ENCODE data around the gene GAK.

The GAK gene

DNA sequence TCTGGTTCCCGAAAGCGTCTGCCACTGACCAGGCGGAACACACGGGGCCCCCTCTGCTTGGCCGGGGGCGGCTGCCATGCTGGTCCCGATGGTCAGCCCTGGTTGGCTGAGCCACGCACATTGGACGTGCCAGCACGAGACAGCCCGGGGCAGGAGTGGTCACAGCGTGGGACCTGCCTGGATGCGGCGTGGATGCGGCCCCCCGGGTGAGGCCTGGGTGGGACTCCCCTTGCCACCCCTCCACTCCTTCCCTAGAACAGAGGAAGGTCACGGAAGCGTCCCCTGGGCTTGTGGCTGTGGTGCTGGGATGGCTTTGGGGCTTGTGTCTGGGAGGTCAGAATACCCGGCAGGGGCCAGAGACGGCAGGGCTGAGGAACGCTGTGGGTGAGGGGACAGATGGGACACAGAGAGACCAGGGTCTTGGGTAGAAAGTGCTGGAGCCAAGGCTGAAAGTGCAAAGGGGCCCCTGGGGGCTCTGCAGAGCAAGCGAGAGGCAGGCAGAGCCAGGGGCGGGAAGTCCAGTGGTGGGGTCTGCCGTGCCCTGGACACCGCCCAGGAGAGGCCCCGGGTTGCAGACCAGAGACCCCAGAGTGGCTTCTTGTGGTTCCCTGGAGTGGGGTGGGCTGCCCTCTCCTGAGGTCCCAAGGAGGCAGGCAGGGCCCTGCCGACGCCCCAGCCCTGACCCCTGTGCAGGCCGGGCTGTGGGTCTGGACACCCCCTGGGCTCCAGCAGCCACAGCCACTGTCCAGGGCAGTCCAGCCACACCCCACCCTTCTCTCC lies 97.6 kb downstream of the GAK start:
- in situ Hi-C loops (cut with HindIII; ENCODE audit: low sequenced_read_pairs): no loop called here

- in situ Hi-C loops (cut with HindIII; ENCODE audit: low sequenced_read_pairs): no loop called here
Observed at GRCh38 chr4:833731-834367, 98.3 kb downstream of the GAK start.

DNA sequence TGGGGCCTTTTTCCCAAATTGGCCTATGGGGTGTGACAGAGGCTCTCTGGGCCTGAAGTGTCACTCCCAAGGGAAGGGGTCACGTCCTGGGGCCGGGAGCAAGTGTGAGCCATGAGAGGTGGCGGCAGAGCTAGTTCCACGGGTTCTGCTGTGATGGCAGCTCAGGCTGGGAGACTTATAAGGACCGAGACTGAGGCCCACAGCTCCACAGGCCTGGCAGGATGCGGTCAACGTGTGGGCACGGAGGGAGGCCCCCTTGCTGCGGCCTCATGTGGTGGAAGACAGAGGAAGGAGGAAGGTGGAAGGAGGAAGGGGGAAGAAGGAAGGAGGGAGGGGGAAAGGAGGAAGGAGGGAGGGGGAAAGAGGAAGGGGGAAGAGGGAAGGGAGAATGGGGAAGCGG lies 99.0 kb downstream of the GAK start:
- in situ Hi-C loops (cut with HindIII; ENCODE audit: low sequenced_read_pairs): no loop called here

DNA sequence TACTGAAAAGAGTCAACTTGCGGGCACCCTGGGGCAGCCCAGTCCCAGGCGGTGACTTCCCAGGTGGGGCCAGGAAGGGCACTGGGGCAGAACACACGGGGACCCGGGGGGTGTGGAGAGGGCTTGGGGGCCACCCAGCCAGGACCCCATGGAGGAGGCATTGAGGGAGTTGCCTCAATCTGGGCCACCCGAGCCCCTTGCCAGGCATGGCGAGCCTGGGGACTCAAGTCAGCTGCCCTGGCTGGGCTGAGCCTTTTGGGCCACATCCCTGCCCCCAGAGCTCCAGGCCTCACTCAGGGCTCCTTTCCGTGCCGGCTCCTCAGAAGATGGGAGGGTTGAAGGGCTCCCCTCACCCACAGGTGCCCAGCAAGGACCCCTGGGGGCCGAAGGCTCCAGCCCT lies 99.6 kb downstream of the GAK start:
- in situ Hi-C loops (cut with HindIII; ENCODE audit: low sequenced_read_pairs): no loop called here

- in situ Hi-C loops (cut with HindIII; ENCODE audit: low sequenced_read_pairs): no loop called here
Observed at GRCh38 chr4:832108-832507, 100.0 kb downstream of the GAK start.

GRCh38 chr4:831483-831805 lies 100.7 kb downstream of the GAK start:
- in situ Hi-C loops (cut with HindIII; ENCODE audit: low sequenced_read_pairs): no loop called here

- in situ Hi-C loops (cut with HindIII; ENCODE audit: low sequenced_read_pairs): no loop called here
Observed at GRCh38 chr4:830601-831482, 101.3 kb downstream of the GAK start.

- in situ Hi-C loops (cut with HindIII; ENCODE audit: low sequenced_read_pairs): no loop called here
Observed at GRCh38 chr4:829761-830600, 102.1 kb downstream of the GAK start.

DNA sequence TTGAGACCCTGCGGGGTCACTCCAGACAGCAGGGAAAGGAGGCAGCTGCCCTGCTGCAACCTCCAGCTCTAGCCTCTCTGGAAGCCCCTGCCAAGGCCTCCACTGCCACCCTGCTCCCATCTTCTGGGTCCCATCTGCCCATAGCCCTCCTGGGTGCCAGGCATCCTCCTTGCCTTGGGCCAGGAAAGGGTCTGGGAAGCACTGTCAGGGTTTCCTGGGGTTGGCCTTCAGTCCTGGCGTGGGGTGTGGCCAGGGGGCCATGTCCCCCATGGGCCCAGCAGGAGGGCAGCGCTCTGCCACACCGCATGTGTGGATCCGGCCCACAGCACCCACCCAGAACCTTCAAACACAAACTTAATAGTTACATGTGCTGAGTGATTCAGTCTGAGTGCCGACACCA lies 102.8 kb downstream of the GAK start:
- in situ Hi-C loops (cut with HindIII; ENCODE audit: low sequenced_read_pairs): no loop called here

- in situ Hi-C loops (cut with HindIII; ENCODE audit: low sequenced_read_pairs): no loop called here
Observed at GRCh38 chr4:828641-829271, 103.4 kb downstream of the GAK start.

- in situ Hi-C loops (cut with HindIII; ENCODE audit: low sequenced_read_pairs): no loop called here
Observed at GRCh38 chr4:827209-828081, 104.7 kb downstream of the GAK start.

GRCh38 chr4:826508-827208 lies 105.5 kb downstream of the GAK start:
- in situ Hi-C loops (cut with HindIII; ENCODE audit: low sequenced_read_pairs): no loop called here

- in situ Hi-C loops (cut with HindIII; ENCODE audit: low sequenced_read_pairs): no loop called here
Observed at GRCh38 chr4:825971-826330, 106.2 kb downstream of the GAK start, which contains the start of gene CPLX1. Gene CPLX1, minus strand, starts transcription at chr4:826129. Its CDS starts 1,607 bp downstream, at chr4:824522.

DNA sequence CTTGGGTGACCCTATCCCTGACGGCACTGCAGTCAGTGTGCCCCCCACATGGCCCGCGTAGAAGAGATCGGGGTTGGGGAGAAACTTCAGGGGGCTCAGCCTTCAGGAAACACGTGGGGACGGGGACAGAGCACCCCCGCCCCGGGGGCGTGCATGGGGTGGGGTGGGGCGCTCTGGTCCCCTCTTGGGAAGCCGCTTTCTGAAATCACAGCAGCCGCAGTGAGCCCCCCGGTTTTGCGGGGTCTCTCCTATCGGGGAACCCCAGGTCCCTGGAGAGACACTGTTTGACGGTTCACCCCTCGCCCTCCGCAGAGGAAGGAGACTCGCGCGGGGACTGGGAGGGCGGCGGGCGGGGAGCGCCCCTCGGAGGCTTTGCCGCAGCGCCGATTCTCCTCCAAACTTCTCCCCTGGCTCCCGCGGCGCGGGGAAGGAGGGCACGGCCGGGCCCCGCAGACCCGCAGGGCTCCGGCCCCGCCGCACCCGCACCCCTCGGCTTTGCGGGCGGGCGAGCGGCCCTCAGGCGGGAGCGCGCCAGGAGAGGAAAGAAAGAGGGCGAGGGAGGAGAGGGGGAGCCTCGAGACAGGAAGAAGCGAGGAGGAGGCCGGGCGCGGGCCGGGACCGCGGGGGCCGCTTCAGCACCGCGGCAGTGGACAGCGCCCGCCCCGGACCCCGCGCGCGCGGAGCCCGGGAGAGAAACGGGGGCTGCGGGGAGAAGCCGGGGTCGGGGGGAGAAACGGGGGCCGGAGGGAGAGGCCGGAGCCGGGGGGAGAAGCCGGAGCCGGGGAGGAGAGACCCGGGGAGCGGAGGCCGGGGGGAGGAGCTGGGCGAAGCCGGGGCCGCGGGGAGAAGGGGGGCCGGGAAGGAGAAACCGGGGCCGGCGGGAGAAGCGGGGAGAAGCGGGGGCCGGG lies 106.8 kb downstream of the GAK start:
- in situ Hi-C loops (cut with HindIII; ENCODE audit: low sequenced_read_pairs): no loop called here

DNA sequence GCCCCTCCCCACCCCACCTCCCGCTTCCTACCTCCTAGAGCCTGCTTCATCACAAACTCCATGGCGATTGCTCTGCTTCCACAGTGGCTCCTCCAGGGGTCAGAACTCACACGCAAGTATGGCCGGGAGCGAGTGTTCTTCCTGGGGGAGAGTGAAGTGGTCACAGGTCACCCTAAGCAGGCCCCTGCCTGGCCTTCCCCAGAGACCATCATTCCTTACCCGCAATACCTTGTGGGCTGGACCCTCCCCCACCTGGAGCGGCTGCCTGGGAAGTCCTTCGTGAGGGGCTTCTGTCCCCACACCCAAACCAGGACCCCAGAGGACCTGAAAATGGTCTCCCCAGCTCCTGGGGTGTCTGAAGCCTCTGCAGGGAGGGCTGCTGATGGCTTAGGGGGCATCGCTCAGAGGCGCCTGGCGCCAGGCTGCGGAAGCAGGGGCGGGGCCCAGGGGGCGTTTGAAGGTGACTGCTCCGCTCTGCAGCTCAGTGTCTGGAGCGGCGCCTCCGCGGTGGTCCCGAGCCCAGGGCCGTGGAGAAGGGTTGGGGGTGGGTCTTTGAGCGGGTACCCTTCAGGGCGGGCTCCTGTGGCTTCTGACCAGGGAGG lies 107.6 kb downstream of the GAK start:
- in situ Hi-C loops (cut with HindIII; ENCODE audit: low sequenced_read_pairs): no loop called here

- in situ Hi-C loops (cut with HindIII; ENCODE audit: low sequenced_read_pairs): no loop called here
Observed at GRCh38 chr4:823761-824460, 108.2 kb downstream of the GAK start.
